Common myeloid progenitor, CD34-positive (primary cell): ENCODE measurements around the gene NALCN.

Experiments used
- CTCF ChIA-PET: fragments of 350-600 bp; sonication (Branson Sonifier 250); formaldehyde crosslinking; loops from one replicate; lab custom pipeline; 2021; ENCODE audit warnings: antibody characterized with exemption; lab: Charles Lee
- POLR2A ChIA-PET: fragments of 350-600 bp; sonication (Branson Sonifier 250); formaldehyde crosslinking; loops from one replicate; lab custom pipeline; 2021; ENCODE audit warnings: antibody characterized with exemption; lab: Charles Lee
- DNase-seq, 3 donors: peaks; one replicate each; pipeline versions ENCODE4 v3.0.0 to v3.0.0-alpha.2; 2013
- H3K27ac ChIP-seq, 2 experiments: 1 replicate in 1 of 2; 2 replicates in 1 of 2; pipeline ENCODE4 v1.7.0; 2013; ENCODE audit warnings: inconsistent platforms in 2 of 2, low read length in 2 of 2, mild to moderate bottlenecking in 2 of 2, low read depth in 1 of 2, moderate library complexity in 1 of 2; ENCODE audit not compliant: severe bottlenecking in 2 of 2, insufficient read depth in 1 of 2, poor library complexity in 1 of 2
- H3K27me3 ChIP-seq, 5 experiments: replicated peaks in 2 of 5; 1 replicate in 3 of 5; 2 replicates in 2 of 5; pipeline versions ENCODE4 v1.6.1 to v1.7.0; 2013; ENCODE audit warnings: low read length in 4 of 5, mild to moderate bottlenecking in 2 of 5, moderate library complexity in 2 of 5, inconsistent platforms in 1 of 5; ENCODE audit not compliant: insufficient read depth in 5 of 5, control insufficient read depth in 4 of 5
- H3K36me3 ChIP-seq, 4 experiments: 1 replicate in 2 of 4; 2 replicates in 2 of 4; pipeline versions ENCODE4 v1.6.1 to v1.7.0; 2013; ENCODE audit warnings: low read length in 3 of 4, control low read depth in 1 of 4, mild to moderate bottlenecking in 1 of 4; ENCODE audit not compliant: control insufficient read depth in 4 of 4, insufficient read depth in 4 of 4
- H3K4me1 ChIP-seq, 4 experiments: 1 replicate in 3 of 4; 2 replicates in 1 of 4; pipeline versions ENCODE4 v1.6.1 to v1.7.1; 2013; ENCODE audit warnings: low read length in 3 of 4, mild to moderate bottlenecking in 3 of 4, control low read depth in 1 of 4, inconsistent platforms in 1 of 4, moderate library complexity in 1 of 4; ENCODE audit not compliant: control insufficient read depth in 4 of 4, insufficient read depth in 4 of 4; ENCODE audit errors: control extremely low read depth in 1 of 4
- H3K4me3 ChIP-seq, 7 experiments: 1 replicate in 4 of 7; 2 replicates in 3 of 7; pipeline versions ENCODE4 v1.5.1 to v1.7.0; 2013; ENCODE audit warnings: mild to moderate bottlenecking in 7 of 7, low read length in 6 of 7, moderate library complexity in 6 of 7, inconsistent platforms in 2 of 7, low read depth in 2 of 7, control low read depth in 1 of 7; ENCODE audit not compliant: insufficient read depth in 4 of 7, control insufficient read depth in 1 of 7; ENCODE audit errors: extremely low read depth in 1 of 7
- H3K9me3 ChIP-seq, 5 experiments: 1 replicate in 4 of 5; 2 replicates in 1 of 5; pipeline versions ENCODE4 v1.6.1 to v1.7.1; 2013; ENCODE audit warnings: low read length in 4 of 5, mild to moderate bottlenecking in 2 of 5, inconsistent platforms in 1 of 5, low read depth in 1 of 5, moderate library complexity in 1 of 5; ENCODE audit not compliant: control insufficient read depth in 4 of 5, insufficient read depth in 2 of 5; ENCODE audit errors: control extremely low read depth in 1 of 5
- WGBS: methylation state at CpG from one replicate; pipeline ENCODE4 v1.1.5; 2013; ENCODE audit not compliant: insufficient coverage; 5-methylcytosine and 5-hydroxymethylcytosine counted together

The NALCN gene

GRCh38 chr13:101059793-101060192, 356.5 kb downstream of the NALCN start:
- Histone ChIP-seq H3K27me3 (peaks cover 0 to 27% (median 3%) of the 10 kb centered on the region in 5 experiments), H3K4me3 (no peak overlapping the region), H3K36me3 (no peaks in the 10 kb centered on the region), H3K4me1 (no peaks in the 10 kb centered on the region), H3K9me3 (no peaks in the 10 kb centered on the region), H3K27ac (no peak overlapping the region)
- CTCF ChIA-PET = no interaction called here
- POLR2A ChIA-PET = no interaction called here
- WGBS = 93% methylated on average over 6 of the region's 10 CpGs
- DNase-seq = no peak

- ChIA-PET POLR2A (no interaction called here), CTCF (no interaction called here)
- Histone ChIP-seq H3K27ac (no peak overlapping the region), H3K4me3 (no peak overlapping the region), H3K27me3 (peaks cover 0 to 27% (median 3%) of the 10 kb centered on the region in 5 experiments), H3K9me3 (no peaks in the 10 kb centered on the region), H3K4me1 (no peaks in the 10 kb centered on the region), H3K36me3 (no peaks in the 10 kb centered on the region)
- 74% methylated on average over 6 of the region's 8 CpGs for WGBS
- DNase-seq = no peak
These were observed 357.5 kb downstream of the NALCN start for GRCh38 chr13:101058841-101059240.

GRCh38 chr13:101053301-101054093, 362.8 kb downstream of the NALCN start:
- Histone ChIP-seq H3K27me3 (peaks cover 0 to 22% (median 3%) of the 10 kb centered on the region in 5 experiments), H3K27ac (no peak overlapping the region), H3K9me3 (no peaks in the 10 kb centered on the region), H3K4me1 (no peaks in the 10 kb centered on the region), H3K36me3 (no peaks in the 10 kb centered on the region), H3K4me3 (no peak overlapping the region)
- 79% methylated on average over 3 of the region's 5 CpGs for WGBS
- DNase-seq = no peak
- CTCF ChIA-PET = no interaction called here
- POLR2A ChIA-PET = no interaction called here

GRCh38 chr13:101049166-101049850, 367.0 kb downstream of the NALCN start:
- no peak overlapping the region for H3K27ac ChIP-seq

GRCh38 chr13:101036546-101036945, 379.8 kb downstream of the NALCN start:
- no peaks in the 10 kb centered on the region for H3K36me3 ChIP-seq

More at GRCh38 chr13:101049166-101049850, 367.0 kb downstream of the NALCN start:
- ChIA-PET CTCF (no interaction called here), POLR2A (no interaction called here)
- Histone ChIP-seq H3K9me3 (no peaks in the 10 kb centered on the region), H3K27me3 (no peaks in the 10 kb centered on the region), H3K4me1 (no peaks in the 10 kb centered on the region), H3K36me3 (no peaks in the 10 kb centered on the region), H3K4me3 (no peak overlapping the region)
- DNase-seq = no peak
- WGBS = 85% methylated on average over 6 of the region's 6 CpGs

GRCh38 chr13:101035119-101035620, 381.1 kb downstream of the NALCN start:
- ChIA-PET POLR2A (no interaction called here), CTCF (no interaction called here)
- H3K27ac ChIP-seq = no peak overlapping the region
- WGBS = 93% methylated on average over 4 of the region's 6 CpGs
- H3K27me3 ChIP-seq = no peaks in the 10 kb centered on the region
- H3K4me3 ChIP-seq = no peak overlapping the region
- no peaks in the 10 kb centered on the region for H3K36me3 ChIP-seq
- H3K9me3 ChIP-seq = peaks cover 0 to 1% (median 0%) of the 10 kb centered on the region in 5 experiments
- no peaks in the 10 kb centered on the region for H3K4me1 ChIP-seq
- DNase-seq = no peak

More at GRCh38 chr13:101036546-101036945, 379.8 kb downstream of the NALCN start:
- ChIA-PET POLR2A (no interaction called here), CTCF (no interaction called here)
- Histone ChIP-seq H3K27me3 (no peaks in the 10 kb centered on the region), H3K4me1 (no peaks in the 10 kb centered on the region), H3K27ac (no peak overlapping the region), H3K9me3 (peaks cover 0 to 1% (median 0%) of the 10 kb centered on the region in 5 experiments), H3K4me3 (no peak overlapping the region)
- no peak for DNase-seq
- 80% methylated on average over 3 of the region's 4 CpGs for WGBS
